MV-4-11 (cell line): ENCODE measurements around the gene HMGB2.

ENCODE experiments used
- DNase-seq: peaks from one replicate; lab custom pipeline; 2025; lab: John Stamatoyannopoulos, UW

Gene HMGB2

DNA sequence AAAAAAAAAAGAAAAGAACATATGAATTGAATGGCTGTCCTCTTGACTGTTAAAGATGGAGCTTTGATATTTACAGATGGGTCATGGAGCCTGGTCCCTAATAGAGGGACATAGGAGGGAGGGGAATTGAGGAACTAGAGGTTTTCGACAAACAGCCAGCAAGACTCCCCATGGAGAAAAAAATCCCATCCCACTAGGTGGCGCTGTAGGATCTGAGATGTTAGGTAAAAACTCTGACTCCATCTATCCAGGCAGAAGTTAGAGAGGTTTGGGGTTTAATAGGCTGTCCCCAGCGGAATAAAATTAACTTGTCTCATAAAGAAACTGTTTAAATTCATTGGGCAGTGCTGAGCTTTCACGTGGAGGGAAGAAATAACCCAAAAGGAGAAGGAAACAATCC lies 45.9 kb downstream of the HMGB2 start:
- peak; percentile 85 for DNase-seq

DNA sequence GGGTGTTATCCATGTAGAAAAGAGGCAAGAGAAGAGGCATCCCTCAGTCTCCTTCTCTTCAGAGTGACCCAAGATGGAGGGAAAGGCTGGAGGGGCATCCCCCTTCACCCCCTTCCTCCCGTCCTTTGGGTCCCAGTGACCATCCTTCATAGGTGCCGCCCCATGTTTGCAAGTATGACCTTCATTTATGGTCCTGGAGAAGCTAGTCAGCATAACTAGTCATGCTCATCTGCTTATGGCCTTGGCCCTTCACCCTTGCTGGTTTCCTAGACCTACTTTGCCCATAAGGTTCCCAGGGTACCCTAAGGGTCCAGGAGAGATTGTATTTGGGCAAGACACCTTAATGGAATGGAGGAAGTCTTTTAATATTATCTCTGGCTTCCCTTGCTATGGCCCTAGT lies 46.7 kb downstream of the HMGB2 start:
- DNase-seq = no peak

DNA sequence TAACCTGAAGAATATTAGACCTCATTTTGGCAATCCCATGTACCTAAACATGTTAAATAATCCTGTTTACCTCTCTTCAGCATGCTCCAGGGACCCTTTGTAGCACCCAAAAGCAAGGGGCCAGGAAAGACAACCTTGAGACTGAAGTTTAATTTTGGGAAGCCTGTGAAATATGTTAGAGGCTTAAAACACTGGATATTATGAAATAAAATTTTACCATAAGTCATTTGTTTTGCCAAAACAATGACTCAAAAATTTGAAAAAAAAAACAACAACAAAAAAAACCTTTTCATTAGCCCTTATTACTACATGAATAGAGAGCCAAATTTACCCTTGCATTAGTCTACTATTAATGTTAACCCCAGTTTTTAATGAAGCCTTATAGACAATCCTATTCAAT lies 49.7 kb downstream of the HMGB2 start:
- DNase-seq = no peak

DNA sequence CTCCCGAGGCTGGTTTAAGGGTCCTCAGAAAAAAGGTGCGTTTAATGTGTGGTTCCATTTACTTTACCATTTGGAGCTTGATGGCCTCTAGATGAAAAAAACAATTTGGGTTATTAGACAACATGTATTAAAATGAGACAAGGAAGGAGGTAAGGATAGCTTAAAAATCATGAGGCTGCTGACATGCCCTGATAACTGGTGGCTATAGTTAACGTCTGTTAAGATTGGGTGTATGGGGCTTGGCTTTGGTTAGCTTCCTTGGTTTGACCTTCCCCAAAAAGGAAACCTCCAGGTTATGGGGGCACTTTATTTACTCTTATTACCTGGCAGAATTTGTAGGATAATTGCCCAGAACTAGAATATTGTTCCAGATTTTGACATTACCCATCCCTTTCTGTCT lies 51.5 kb downstream of the HMGB2 start:
- DNase-seq = no peak

DNA sequence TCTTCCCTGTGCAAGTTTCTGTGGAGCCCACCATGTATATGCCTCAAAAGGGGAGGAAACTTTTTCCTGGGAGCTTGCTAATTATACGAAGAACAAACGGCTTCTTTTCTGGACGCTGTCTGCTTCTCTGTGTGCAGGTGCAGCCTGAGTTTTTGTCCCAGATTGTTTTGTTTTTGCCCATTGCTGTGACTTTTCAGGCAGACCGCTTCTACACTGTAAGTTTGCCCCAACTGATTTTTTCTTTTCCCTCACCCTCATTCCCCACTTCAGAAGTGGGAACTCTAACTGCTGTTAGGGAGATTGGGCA lies 51.9 kb downstream of the HMGB2 start:
- DNase-seq = no peak

DNA sequence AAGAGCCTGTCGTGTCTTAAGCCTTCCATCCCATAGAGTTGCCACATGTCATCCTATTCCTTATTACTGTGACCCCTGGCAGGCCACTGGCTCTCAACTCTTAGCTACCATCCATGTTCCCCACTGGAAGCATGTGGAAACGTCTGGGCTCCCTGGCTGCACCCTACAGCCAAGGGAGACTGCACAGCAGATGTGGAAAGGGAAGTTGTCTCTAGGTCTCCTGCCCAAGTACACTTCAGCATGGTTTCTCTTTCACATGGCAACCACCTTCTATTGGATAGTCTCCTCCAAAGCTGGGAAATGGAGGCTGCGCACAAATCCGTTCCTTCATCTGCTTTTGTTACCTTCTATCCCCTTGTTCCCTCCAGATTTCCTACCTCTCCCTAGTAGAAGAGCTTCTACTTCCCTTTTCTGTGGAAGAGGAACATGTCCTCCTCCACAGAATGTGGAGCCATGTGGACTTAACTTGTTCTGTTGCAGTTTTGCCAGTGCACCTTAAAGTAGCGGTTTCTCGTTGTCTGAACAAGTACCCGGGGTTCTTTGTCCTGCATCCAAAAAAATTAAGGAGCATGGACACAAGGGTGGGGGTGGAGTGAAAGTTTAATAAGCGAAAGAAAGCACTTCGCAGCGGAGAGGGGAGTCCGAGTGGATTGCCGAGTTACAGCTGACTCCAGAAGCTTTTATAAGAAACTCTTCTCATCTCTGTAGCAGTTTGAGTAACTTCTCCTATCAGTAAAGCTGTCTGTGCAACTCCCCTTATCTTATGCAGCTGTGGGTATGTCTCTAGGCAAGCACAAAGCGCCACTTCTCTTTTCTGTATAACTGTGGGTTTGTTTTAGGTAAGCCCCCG lies 52.5 kb downstream of the HMGB2 start:
- DNase-seq = peak; percentile 95
